Peyer's patch (tissue), 4 donors: ENCODE results near the gene TFCP2L1. TPM values are rescaled to one million over a fixed set of nuclear protein-coding genes. Genes with fewer than 3 reads are reported as not detected.
"Not testable (repeated sequence)": the region's sequence is repeated elsewhere in the genome, so short reads cannot be mapped to it uniquely, and the experiment has no call there.

Experiments used
- DNase-seq, 3 donors: peaks; one replicate each; pipeline ENCODE4 v3.0.0-alpha.2; 2017 to 2019
- H3K27ac ChIP-seq, 4 donors: fragments of 200-600 bp; sonication (generic); one replicate each; pipeline ENCODE4 v1.5.1; 2016 to 2019
- H3K27me3 ChIP-seq, 2 donors: fragments of 200-600 bp; sonication (generic); one replicate each; pipeline ENCODE4 v1.5.1; 2019
- H3K36me3 ChIP-seq, 3 donors: fragments of 200-600 bp; sonication (generic); one replicate each; pipeline ENCODE4 v1.5.1; 2016 to 2019
- H3K4me1 ChIP-seq, 4 donors: fragments of 200-600 bp; sonication (generic); one replicate each; pipeline ENCODE4 v1.5.1; 2016 to 2019
- H3K4me3 ChIP-seq, 4 donors: fragments of 200-600 bp; sonication (generic); 1 replicate in 3 of 4; 2 replicates in 1 of 4; pipeline ENCODE4 v1.5.1; 2016 to 2019; ENCODE audit warnings: mild to moderate bottlenecking in 1 of 4
- H3K9me3 ChIP-seq, 4 donors: fragments of 200-600 bp; sonication (generic); one replicate each; pipeline ENCODE4 v1.5.1; 2016 to 2019; ENCODE audit warnings: mild to moderate bottlenecking in 1 of 4
- POLR2A ChIP-seq, 2 donors: fragments of 450-650 bp; IDR thresholded peaks; one replicate each; pipeline ENCODE4 v1.5.1; 2017; ENCODE audit warnings: antibody characterized with exemption in 2 of 2, mild to moderate bottlenecking in 2 of 2, moderate library complexity in 2 of 2
- total RNA-seq, 4 donors: library from RNA; depleted of rRNA; stranded (reverse); fragments of >200 nt; gene quantifications; one replicate each; pipeline ENCODE4 v1.1.0, GENCODE V29; 2016
- TF ChIP-seq, protein P1 (sequence below), 6 experiments: fragments of 450-650 bp in 4 of 6; fragments of 200-600 bp in 2 of 6; sonication (generic) in 1 of 6; IDR thresholded peaks; one replicate each; pipeline ENCODE4 v1.5.1; 2017 to 2019; ENCODE audit warnings: antibody characterized with exemption in 6 of 6, mild to moderate bottlenecking in 3 of 6, moderate library complexity in 1 of 6

TFCP2L1 gene, protein sequence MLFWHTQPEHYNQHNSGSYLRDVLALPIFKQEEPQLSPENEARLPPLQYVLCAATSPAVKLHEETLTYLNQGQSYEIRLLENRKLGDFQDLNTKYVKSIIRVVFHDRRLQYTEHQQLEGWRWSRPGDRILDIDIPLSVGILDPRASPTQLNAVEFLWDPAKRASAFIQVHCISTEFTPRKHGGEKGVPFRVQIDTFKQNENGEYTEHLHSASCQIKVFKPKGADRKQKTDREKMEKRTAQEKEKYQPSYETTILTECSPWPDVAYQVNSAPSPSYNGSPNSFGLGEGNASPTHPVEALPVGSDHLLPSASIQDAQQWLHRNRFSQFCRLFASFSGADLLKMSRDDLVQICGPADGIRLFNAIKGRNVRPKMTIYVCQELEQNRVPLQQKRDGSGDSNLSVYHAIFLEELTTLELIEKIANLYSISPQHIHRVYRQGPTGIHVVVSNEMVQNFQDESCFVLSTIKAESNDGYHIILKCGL
- 10 to 100 TPM in 1 of 4 donors, 1 to 10 TPM in 3; 5.0 to 41.0 (median 10.0) TPM for total RNA-seq

GRCh38 chr2:121284463-121285449 is at the start of gene TFCP2L1:
Gene TFCP2L1 (minus strand): TSS chr2:121285202. CDS start chr2:121285109, 93 bp downstream.
- Histone ChIP-seq H3K4me3 (peak within 1 kb of the TSS; percentile 27 to 71 (median 46)), H3K27ac (peak within 1 kb of the TSS; percentile 32 to 91 (median 42)), H3K9me3 (no peaks in the 10 kb centered on the region), H3K27me3 (no peaks in the 10 kb centered on the region), H3K36me3 (no peaks in the 10 kb centered on the region), H3K4me1 (peaks cover 0 to 14% (median 4%) of the 10 kb centered on the region in 4 donors)
- TF ChIP-seq POLR2A (IDR thresholded peaks at IDR 0.05) = peak; percentile 76 to 88
- TF ChIP-seq, protein P1, sequence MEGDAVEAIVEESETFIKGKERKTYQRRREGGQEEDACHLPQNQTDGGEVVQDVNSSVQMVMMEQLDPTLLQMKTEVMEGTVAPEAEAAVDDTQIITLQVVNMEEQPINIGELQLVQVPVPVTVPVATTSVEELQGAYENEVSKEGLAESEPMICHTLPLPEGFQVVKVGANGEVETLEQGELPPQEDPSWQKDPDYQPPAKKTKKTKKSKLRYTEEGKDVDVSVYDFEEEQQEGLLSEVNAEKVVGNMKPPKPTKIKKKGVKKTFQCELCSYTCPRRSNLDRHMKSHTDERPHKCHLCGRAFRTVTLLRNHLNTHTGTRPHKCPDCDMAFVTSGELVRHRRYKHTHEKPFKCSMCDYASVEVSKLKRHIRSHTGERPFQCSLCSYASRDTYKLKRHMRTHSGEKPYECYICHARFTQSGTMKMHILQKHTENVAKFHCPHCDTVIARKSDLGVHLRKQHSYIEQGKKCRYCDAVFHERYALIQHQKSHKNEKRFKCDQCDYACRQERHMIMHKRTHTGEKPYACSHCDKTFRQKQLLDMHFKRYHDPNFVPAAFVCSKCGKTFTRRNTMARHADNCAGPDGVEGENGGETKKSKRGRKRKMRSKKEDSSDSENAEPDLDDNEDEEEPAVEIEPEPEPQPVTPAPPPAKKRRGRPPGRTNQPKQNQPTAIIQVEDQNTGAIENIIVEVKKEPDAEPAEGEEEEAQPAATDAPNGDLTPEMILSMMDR (IDR thresholded peaks at IDR 0.05) = peak in 1 of 6 experiments; percentile 12
- peak in 2 of 3 donors; percentile 68 to 76 for DNase-seq

- Histone ChIP-seq H3K36me3 (peaks cover 0 to 8% (median 0%) of the 10 kb centered on the region in 3 donors), H3K4me1 (peaks cover 0 to 8% (median 0%) of the 10 kb centered on the region in 4 donors)
These were observed 49.0 kb upstream of the TFCP2L1 start for GRCh38 chr2:121333834-121334558.

GRCh38 chr2:121333231-121333630 is 48.2 kb upstream of the TFCP2L1 start:
- Histone ChIP-seq H3K4me3 (no peak overlapping the region), H3K4me1 (peaks cover 0 to 8% (median 0%) of the 10 kb centered on the region in 4 donors), H3K9me3 (no peaks in the 10 kb centered on the region), H3K27ac (no peak overlapping the region), H3K36me3 (peaks cover 0 to 2% (median 0%) of the 10 kb centered on the region in 3 donors), H3K27me3 (no peaks in the 10 kb centered on the region)
- peak in 1 of 3 donors; percentile 39 for DNase-seq
- TF ChIP-seq POLR2A (IDR thresholded peaks at IDR 0.05) = no peak
- TF ChIP-seq, protein P1 (IDR thresholded peaks at IDR 0.05) = no peak

More at GRCh38 chr2:121333834-121334558, 49.0 kb upstream of the TFCP2L1 start:
- Histone ChIP-seq H3K27me3 (no peaks in the 10 kb centered on the region), H3K9me3 (no peaks in the 10 kb centered on the region), H3K4me3 (no peak overlapping the region), H3K27ac (no peak overlapping the region)
- DNase-seq = peak in 1 of 3 donors; percentile 38
- TF ChIP-seq, protein P1 (IDR thresholded peaks at IDR 0.05) = no peak
- no peak for TF ChIP-seq POLR2A (IDR thresholded peaks at IDR 0.05)

DNA sequence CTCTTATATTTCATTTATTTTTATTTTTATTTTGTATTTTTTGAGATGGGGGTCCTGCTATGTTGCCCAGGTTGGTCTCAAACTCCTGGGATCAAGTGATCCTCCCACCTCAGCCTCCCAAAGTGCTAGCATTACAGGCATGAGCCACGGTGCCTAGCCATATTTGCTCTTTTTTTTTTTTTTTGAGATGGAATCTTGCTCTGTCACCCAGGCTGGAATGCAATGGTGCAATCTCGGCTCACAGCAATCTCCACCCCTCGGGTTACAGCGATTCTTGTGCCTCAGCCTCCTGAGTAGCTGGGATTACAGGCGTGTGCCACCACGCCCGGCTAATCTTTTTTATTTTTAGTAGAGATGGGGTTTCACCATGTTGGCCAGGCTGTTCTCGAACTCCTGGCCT is 46.3 kb upstream of the TFCP2L1 start:
- H3K4me3 ChIP-seq, H3K9me3 ChIP-seq, H3K36me3 ChIP-seq, H3K27ac ChIP-seq, H3K4me1 ChIP-seq, H3K27me3 ChIP-seq: not testable (repeated sequence)
- DNase-seq = peak in 1 of 3 donors; percentile 13

GRCh38 chr2:121330921-121331320 is 45.9 kb upstream of the TFCP2L1 start:
- peak in 1 of 3 donors; percentile 22 for DNase-seq
- Histone ChIP-seq H3K4me1 (peaks cover 0 to 5% (median 0%) of the 10 kb centered on the region in 4 donors), H3K27me3 (no peaks in the 10 kb centered on the region), H3K4me3 (no peak overlapping the region), H3K36me3 (no peaks in the 10 kb centered on the region), H3K9me3 (no peaks in the 10 kb centered on the region), H3K27ac (no peak overlapping the region)
- no peak for TF ChIP-seq POLR2A (IDR thresholded peaks at IDR 0.05)
- TF ChIP-seq, protein P1 (IDR thresholded peaks at IDR 0.05) = no peak
